Heart right ventricle (tissue), 16 donors: ENCODE data around the gene SLC51A. TPM values are rescaled to one million over a fixed set of nuclear protein-coding genes. Genes with fewer than 3 reads are reported as not detected.

Experiments
- ATAC-seq, 8 donors: fragments of 200-7000 bp; cut with Tn5 transposase; one replicate each; pipeline ENCODE4 v1.9.1; 2020; ENCODE audit warnings: mild to moderate bottlenecking in 8 of 8, moderate library complexity in 8 of 8, moderate number of reproducible peaks in 1 of 8
- DNase-seq, 2 donors: peaks; one replicate each; pipeline ENCODE4 v3.0.0-alpha.2; 2020
- H3K27ac ChIP-seq, 10 donors: fragments of 200-600 bp; sonication (generic) in 2 of 10; one replicate each; pipeline versions ENCODE4 v1.5.0 to v1.8.0; 2020 to 2022; ENCODE audit warnings: mild to moderate bottlenecking in 3 of 10
- H3K27me3 ChIP-seq, 7 donors: fragments of 200-600 bp; one replicate each; pipeline ENCODE4 v1.8.0; 2021 to 2022; ENCODE audit warnings: mild to moderate bottlenecking in 2 of 7
- H3K36me3 ChIP-seq, 9 donors: fragments of 200-600 bp; sonication (generic) in 1 of 9; one replicate each; pipeline versions ENCODE4 v1.5.0 to v1.8.0; 2020 to 2022; ENCODE audit warnings: mild to moderate bottlenecking in 2 of 9
- H3K4me1 ChIP-seq, 9 donors: fragments of 200-600 bp; sonication (generic) in 1 of 9; one replicate each; pipeline versions ENCODE4 v1.5.0 to v1.8.0; 2020 to 2022; ENCODE audit warnings: mild to moderate bottlenecking in 4 of 9
- H3K4me3 ChIP-seq, 10 donors: fragments of 200-600 bp; sonication (generic) in 2 of 10; one replicate each; pipeline versions ENCODE4 v1.5.0 to v1.8.0; 2020 to 2022; ENCODE audit warnings: mild to moderate bottlenecking in 7 of 10, moderate library complexity in 2 of 10
- H3K9me3 ChIP-seq, 11 donors: fragments of 200-600 bp in 10 of 11; sonication (generic) in 2 of 11; one replicate each; pipeline versions ENCODE4 v1.5.0 to v1.8.0; 2013 to 2022; ENCODE audit warnings: mild to moderate bottlenecking in 2 of 11, control low read depth in 1 of 11, moderate library complexity in 1 of 11
- CTCF ChIP-seq, 9 donors: fragments of 200-600 bp; sonication (generic) in 2 of 9; IDR thresholded peaks; one replicate each; pipeline versions ENCODE4 v1.5.0 to v1.8.0; 2021 to 2022; ENCODE audit warnings: antibody characterized with exemption in 9 of 9, mild to moderate bottlenecking in 5 of 9, moderate library complexity in 1 of 9
- WGBS, 2 donors: extraction: QIAGEN DNeasy Blood & Tissue Kit; methylation state at CpG; one replicate each; pipeline ENCODE4 v1.1.7; 2013; ENCODE audit warnings: inconsistent platforms in 1 of 2; 5-methylcytosine and 5-hydroxymethylcytosine counted together
- intact Hi-C, 10 donors: fragments of 100-400 bp; cut with DNase I; formaldehyde crosslinking; loops; one replicate each; pipeline versions ENCODE4 v1.11.1 to v1.14.2; 2022
- polyA plus RNA-seq, 2 donors: library from polyadenylated mRNA; stranded (reverse); fragments of 200-250 nt; gene quantifications; one replicate each; pipeline ENCODE4 v1.2.3, GENCODE V29; 2013
- total RNA-seq, 10 donors: library from RNA; stranded (reverse); fragmentation: NEBNext Ultra II Directional in 3 of 10; extraction: Animal tissue kit (Norgen Biotek cat#: 25700) in 3 of 10; gene quantifications; one replicate each; pipeline versions ENCODE4 v1.2.1 to v1.2.4, GENCODE V29; 2021 to 2023
- donor health status: Arrhythmogenic right ventricular cardiomyopathy.
- donor health status: ischemic (EF 13 %, LVEDD 7.1; RV severe dilation, severe dysfunction).
- donor health status: healthy with polysubstance abuse.
- donor health status: DM: no; HTN: yes; CAD: no.
- donor health status: DM: no; HTN: no; CAD: no.
- donor health status: ischemic (EF 25% LVEDD 6.9; RV normal size, moderate dysfunction).
- donor health status: ischemic (EF 25% LVEDD 5.7; RV mildly dilated, moderate dysfunction).
- donor health status: healthy.
- donor health status: DM: yes; HTN: yes; CAD: no.
- donor health status: Ischemic cardiomyopathy.
- donor health status: ischemic (EF 35%, LVEDD 5.7; RV mildly dilated, moderate dysfunction).
- donor health status: nonischemic (EF 11% LVEDD 7.7; RV severe dilation, severe dysfunction).
- donor health status: DM: yes; HTN: yes; CAD: no.
- donor health status: PGD.
- donor health status: ischemic (EF 29% LVEDD 5.4; RV normal size, mild dysfunction).
- donor health status: nonischemic (EF 23%, LVEDD 6.1; RV moderate dilation, normal function).

Gene SLC51A
- total and polyA plus RNA-seq, 12 donors: 0.23 to 1.0 (median 0.52) TPM; not detected in 7

- Histone ChIP-seq H3K36me3 (no peaks in the 10 kb centered on the region), H3K27ac (no peak overlapping the region), H3K27me3 (peaks cover 0 to 2% (median 0%) of the 10 kb centered on the region in 7 donors), H3K9me3 (no peaks in the 10 kb centered on the region), H3K4me3 (no peak overlapping the region), H3K4me1 (peaks cover 0 to 29% (median 17%) of the 10 kb centered on the region in 9 donors)
- intact Hi-C loops: loop anchor here in 5 of 10 donors (2.0 to 5.0 kb wide), 2 partner anchors 125 kb away; no protein-coding TSS in a partner anchor
- no peak for TF ChIP-seq CTCF (IDR thresholded peaks at IDR 0.05)
- 88 to 89% methylated on average over 17 of the region's 17 CpGs for WGBS, 2 donors
- ATAC-seq (no peak), DNase-seq (no peak)
Observed at GRCh38 chr3:196197524-196197923, 18.8 kb upstream of the SLC51A start.

GRCh38 chr3:196198081-196198675, 18.2 kb upstream of the SLC51A start:
- no peak for TF ChIP-seq CTCF (IDR thresholded peaks at IDR 0.05)
- H3K27ac ChIP-seq: no peak overlapping the region
- peaks cover 0 to 4% (median 0%) of the 10 kb centered on the region in 7 donors for H3K27me3 ChIP-seq
- no peaks in the 10 kb centered on the region for H3K36me3 ChIP-seq
- no peaks in the 10 kb centered on the region for H3K9me3 ChIP-seq
- intact Hi-C loops: loop anchor here in 1 of 10 donors (5.0 kb wide), 1 partner anchor 126 kb away; no protein-coding TSS in a partner anchor
- ATAC-seq (no peak), DNase-seq (no peak)
- H3K4me1 ChIP-seq: peaks cover 0 to 23% (median 10%) of the 10 kb centered on the region in 9 donors
- H3K4me3 ChIP-seq: no peak overlapping the region
- 83 to 89% methylated on average over 15 of the region's 15 CpGs for WGBS, 2 donors

- Histone ChIP-seq H3K27me3 (peaks cover 0 to 4% (median 0%) of the 10 kb centered on the region in 7 donors), H3K27ac (no peak overlapping the region), H3K9me3 (no peaks in the 10 kb centered on the region), H3K36me3 (no peaks in the 10 kb centered on the region), H3K4me3 (no peak overlapping the region), H3K4me1 (peaks cover 0 to 14% (median 5%) of the 10 kb centered on the region in 9 donors)
- no peak for ATAC-seq
- peak in 1 of 9 donors; percentile 14 for TF ChIP-seq CTCF (IDR thresholded peaks at IDR 0.05)
- WGBS, 2 donors: 72 to 82% methylated on average over 18 to 19 of the region's 19 CpGs
- DNase-seq: no peak
- intact Hi-C loops: loop anchor here in 1 of 10 donors (5.0 kb wide), 1 partner anchor 127 kb away; no protein-coding TSS in a partner anchor
Observed at GRCh38 chr3:196198771-196199753, 17.3 kb upstream of the SLC51A start.

- 52% methylated on average over 21 of the region's 21 CpGs for WGBS, 2 donors
- no peak overlapping the region for H3K4me3 ChIP-seq
- DNase-seq: peak in 1 of 2 donors; percentile 40
Observed at GRCh38 chr3:196202516-196202970, 13.8 kb upstream of the SLC51A start.

More at GRCh38 chr3:196202516-196202970, 13.8 kb upstream of the SLC51A start:
- peak; percentile 41 to 81 (median 58) for ATAC-seq
- peaks cover 0 to 6% (median 4%) of the 10 kb centered on the region in 7 donors for H3K27me3 ChIP-seq
- H3K27ac ChIP-seq: peak overlapping the region in 1 of 10 donors; percentile 44
- peaks cover 0 to 3% (median 0%) of the 10 kb centered on the region in 11 donors for H3K9me3 ChIP-seq
- peaks cover 0 to 3% (median 0%) of the 10 kb centered on the region in 9 donors for H3K4me1 ChIP-seq
- intact Hi-C loops: no loop called here
- no peak for TF ChIP-seq CTCF (IDR thresholded peaks at IDR 0.05)
- H3K36me3 ChIP-seq: no peaks in the 10 kb centered on the region
